ENCODE measurements around the gene KPTN.

KPTN gene

GRCh38 chr19:47509973-47510372, 26.0 kb upstream of the KPTN start:
- FAIRE-seq (no peak), DNase-seq (ENCODE audit: insufficient read length, low spot score) (no peak)
- TF ChIP-seq CTCF (IDR thresholded peaks at IDR 0.05; ENCODE audit: insufficient read depth, missing control alignments) = no peak

- DNase-seq (ENCODE audit: insufficient read length, low spot score) (no peak), FAIRE-seq (no peak)
- TF ChIP-seq CTCF (IDR thresholded peaks at IDR 0.05; ENCODE audit: insufficient read depth, missing control alignments) = no peak
Observed at GRCh38 chr19:47509170-47509847, 25.3 kb upstream of the KPTN start.

- FAIRE-seq (no peak), DNase-seq (ENCODE audit: insufficient read length, low spot score) (no peak)
- no peak for TF ChIP-seq CTCF (IDR thresholded peaks at IDR 0.05; ENCODE audit: insufficient read depth, missing control alignments)
Observed at GRCh38 chr19:47508721-47509120, 24.7 kb upstream of the KPTN start.

- DNase-seq (ENCODE audit: insufficient read length, low spot score) = no peak
- FAIRE-seq = no peak
- peak; percentile 53 for TF ChIP-seq CTCF (IDR thresholded peaks at IDR 0.05; ENCODE audit: insufficient read depth, missing control alignments)
Observed at GRCh38 chr19:47507924-47508553, 24.0 kb upstream of the KPTN start.

GRCh38 chr19:47507012-47507411, 23.0 kb upstream of the KPTN start:
- DNase-seq (ENCODE audit: insufficient read length, low spot score) (no peak), FAIRE-seq (no peak)
- no peak for TF ChIP-seq CTCF (IDR thresholded peaks at IDR 0.05; ENCODE audit: insufficient read depth, missing control alignments)

- TF ChIP-seq CTCF (IDR thresholded peaks at IDR 0.05; ENCODE audit: insufficient read depth, missing control alignments) = no peak
- no peak for DNase-seq (ENCODE audit: insufficient read length, low spot score)
- FAIRE-seq = no peak
Observed at GRCh38 chr19:47506459-47506858, 22.4 kb upstream of the KPTN start.

- DNase-seq (ENCODE audit: insufficient read length, low spot score) (no peak), FAIRE-seq (no peak)
- no peak for TF ChIP-seq CTCF (IDR thresholded peaks at IDR 0.05; ENCODE audit: insufficient read depth, missing control alignments)
Observed at GRCh38 chr19:47505506-47505905, 21.5 kb upstream of the KPTN start.

All from D721Med (cell line).